Endothelial cell of umbilical vein (primary cell): ENCODE data around the gene COQ7. TPM values are rescaled to one million over a fixed set of nuclear protein-coding genes. Genes with fewer than 3 reads are reported as not detected.

Source experiments
- BruUV-seq: library from RNA; stranded (reverse); fragments of 400-500 nt; replicated peaks from 2 replicates; lab custom pipeline; 2021; lab: Mats Ljungman, UMichigan
- CTCF ChIA-PET: fragments of 300-600, 350-600 bp; sonication (Branson Sonifier 250); formaldehyde crosslinking; loops from one replicate; lab custom pipeline; 2021; ENCODE audit warnings: antibody characterized with exemption, inconsistent platforms; lab: Charles Lee
- POLR2A ChIA-PET: fragments of 300-600, 350-600 bp; sonication (Branson Sonifier 250); formaldehyde crosslinking; loops from one replicate; lab custom pipeline; 2021; ENCODE audit warnings: antibody characterized with exemption, inconsistent platforms; lab: Charles Lee
- DNase-seq: peaks from one replicate; pipeline ENCODE4 v3.0.0-alpha.2; 2011; ENCODE audit warnings: low read depth, low spot score
- FAIRE-seq: peaks from 2 replicates; lab custom pipeline; 2011; peaks lifted over from hg19 to GRCh38; lab: Jason Lieb, UNC
- H2AFZ ChIP-seq: 2 replicates; pipeline ENCODE4 v1.6.0; 2012; ENCODE audit warnings: low read depth, low read length, control low read depth, inconsistent platforms
- H3K27ac ChIP-seq: 2 replicates; pipeline ENCODE4 v1.5.1; 2011; ENCODE audit warnings: low read depth, mild to moderate bottlenecking, control low read depth, low read length, moderate library complexity; ENCODE audit not compliant: insufficient read depth
- H3K27me3 ChIP-seq, 2 experiments: 2 replicates each; pipeline versions ENCODE4 v1.6.0 to v1.6.1; 2011; ENCODE audit warnings: low read length in 2 of 2, mixed read lengths in 1 of 2; ENCODE audit not compliant: control insufficient read depth in 2 of 2, insufficient read depth in 2 of 2
- H3K36me3 ChIP-seq, 2 experiments: 2 replicates in 1 of 2; 3 replicates in 1 of 2; pipeline ENCODE4 v1.5.1; 2011; ENCODE audit warnings: low read length in 2 of 2, mild to moderate bottlenecking in 1 of 2, moderate library complexity in 1 of 2; ENCODE audit not compliant: control insufficient read depth in 2 of 2, insufficient read depth in 2 of 2; ENCODE audit errors: extremely low read depth in 1 of 2
- H3K4me1 ChIP-seq: 3 replicates; pipeline ENCODE4 v1.5.1; 2011; ENCODE audit warnings: mild to moderate bottlenecking, low read length; ENCODE audit not compliant: control insufficient read depth, insufficient read depth; ENCODE audit errors: extremely low read depth
- H3K4me2 ChIP-seq: 2 replicates; pipeline ENCODE4 v1.6.1; 2011; ENCODE audit warnings: low read length, control low read depth, mixed read lengths; ENCODE audit not compliant: insufficient read depth
- H3K4me3 ChIP-seq, 3 experiments: fragments of 200-600 bp in 1 of 3; sonication (generic), shearing (Covaris generic) in 1 of 3; replicated peaks in 1 of 3; 2 replicates each; pipeline ENCODE4 v1.5.1; 2011 to 2016; ENCODE audit warnings: control low read depth in 3 of 3, low read length in 3 of 3, mild to moderate bottlenecking in 2 of 3, inconsistent platforms in 1 of 3, low read depth in 1 of 3, moderate library complexity in 1 of 3; ENCODE audit not compliant: insufficient read depth in 1 of 3
- H3K79me2 ChIP-seq: 2 replicates; pipeline ENCODE4 v1.6.0; 2012; ENCODE audit warnings: low read length, inconsistent platforms; ENCODE audit not compliant: control insufficient read depth, insufficient read depth
- H3K9ac ChIP-seq: replicated peaks from 2 replicates; pipeline ENCODE3; 2011; ENCODE audit warnings: low read length, control low read depth; ENCODE audit not compliant: insufficient read depth; ENCODE audit errors: extremely low read depth
- H3K9me1 ChIP-seq: replicated peaks from 3 replicates; pipeline ENCODE4 v1.6.0; 2011; ENCODE audit warnings: mild to moderate bottlenecking, low read length; ENCODE audit not compliant: control insufficient read depth, insufficient read depth; ENCODE audit errors: extremely low read depth
- H3K9me3 ChIP-seq: replicated peaks from 2 replicates; pipeline ENCODE4 v1.5.1; 2012; ENCODE audit warnings: low read length, inconsistent platforms; ENCODE audit not compliant: control insufficient read depth, insufficient read depth
- H4K20me1 ChIP-seq: replicated peaks from 2 replicates; pipeline ENCODE3; 2011; ENCODE audit warnings: mild to moderate bottlenecking, low read length; ENCODE audit not compliant: control insufficient read depth, insufficient read depth; ENCODE audit errors: extremely low read depth
- CTCF ChIP-seq, 2 donors: IDR thresholded peaks; 1 replicate in 1 of 2; 2 replicates in 1 of 2; pipeline ENCODE4 v1.5.1; 2011; ENCODE audit warnings: low read length in 2 of 2, mild to moderate bottlenecking in 2 of 2, moderate library complexity in 2 of 2, control low read depth in 1 of 2, inconsistent platforms in 1 of 2, low read depth in 1 of 2; ENCODE audit not compliant: insufficient read depth in 1 of 2; ENCODE audit errors: extremely low read depth in 1 of 2
- EZH2 ChIP-seq: IDR thresholded peaks from 2 replicates; pipeline ENCODE4 v1.6.1; 2012; ENCODE audit warnings: borderline replicate concordance, low read depth, mild to moderate bottlenecking, moderate library complexity, low read length, inconsistent platforms; ENCODE audit not compliant: severe bottlenecking
- FOS ChIP-seq: IDR thresholded peaks from 2 replicates; pipeline ENCODE4 v1.6.1; 2011; ENCODE audit warnings: mild to moderate bottlenecking, low read length, moderate library complexity, borderline replicate concordance; ENCODE audit not compliant: insufficient read depth
- GATA2 ChIP-seq: IDR thresholded peaks from 2 replicates; pipeline ENCODE4 v1.7.0; 2011; ENCODE audit warnings: low read depth, mild to moderate bottlenecking, moderate library complexity, mixed read lengths, low read length; ENCODE audit not compliant: insufficient read length, insufficient read depth
- JUN ChIP-seq: IDR thresholded peaks from 2 replicates; pipeline ENCODE4 v1.6.1; 2011; ENCODE audit warnings: borderline replicate concordance, low read depth; ENCODE audit not compliant: insufficient read length, insufficient read depth
- MAX ChIP-seq: IDR thresholded peaks from 2 replicates; pipeline ENCODE4 v1.6.1; 2011; ENCODE audit not compliant: insufficient read depth, insufficient read length
- MYC ChIP-seq: IDR thresholded peaks from one replicate; pipeline ENCODE4 v1.6.1; 2011; ENCODE audit warnings: mild to moderate bottlenecking, low read depth, low read length
- POLR2A ChIP-seq: IDR thresholded peaks from 2 replicates; pipeline ENCODE4 v1.6.1; 2012; ENCODE audit warnings: low read depth, mild to moderate bottlenecking, control low read depth, low read length
- POLR2AphosphoS5 ChIP-seq: IDR thresholded peaks from 2 replicates; pipeline ENCODE4 v1.6.1; 2012; ENCODE audit warnings: low read depth, mild to moderate bottlenecking, control low read depth, low read length, moderate library complexity; ENCODE audit not compliant: insufficient read depth
- dilution Hi-C: fragments of 300-500 bp; cut with MboI; formaldehyde crosslinking; loops from one replicate; pipeline ENCODE4 v1.15.0; 2019; ENCODE audit warnings: low sequenced_read_pairs; ENCODE audit not compliant: extremely low pct_ligation_motif_present
- intact Hi-C: fragments of 100-400 bp; cut with micrococcal nuclease; formaldehyde crosslinking; loops from one replicate; pipeline ENCODE4 v1.10.0; 2022
- polyA plus RNA-seq, 4 experiments: library from polyadenylated mRNA; depleted of rRNA in 3 of 4; stranded (reverse) in 3 of 4; unstranded in 1 of 4; fragments of >200 nt; gene quantifications; 2 replicates each; pipeline versions ENCODE4 v1.2.1 to v1.2.3, GENCODE V29; 2011 to 2012; ENCODE audit warnings: missing spikeins in 1 of 4
- total RNA-seq: library from RNA; stranded (reverse); gene quantifications from 2 replicates; pipeline ENCODE4 v1.2.3, GENCODE V29; 2021

The COQ7 gene
- total and polyA plus RNA-seq, 2 donors (not counting 3 experiments of a cell fraction or from before 2014, with no cell fraction given) = 12.9 to 24.2 TPM

- no peak overlapping the region for H2AFZ ChIP-seq
- H3K36me3 ChIP-seq = no peaks in the 10 kb centered on the region
- intact Hi-C loops (no loop called here), dilution Hi-C loops (no loop called here)
- H3K9me1 ChIP-seq = no peaks in the 10 kb centered on the region
- H4K20me1 ChIP-seq = no peaks in the 10 kb centered on the region
- H3K79me2 ChIP-seq = no peaks in the 10 kb centered on the region
- peaks cover 22% of the 10 kb centered on the region for H3K4me1 ChIP-seq
- POLR2A ChIA-PET = no interaction called here
- H3K9me3 ChIP-seq = no peaks in the 10 kb centered on the region
- no peak for DNase-seq
- H3K4me3 ChIP-seq = no peak overlapping the region
- BruUV-seq = no TSS peak
- no peaks in the 10 kb centered on the region for H3K27me3 ChIP-seq
- H3K9ac ChIP-seq = no peak overlapping the region
- no peak for FAIRE-seq
- H3K4me2 ChIP-seq = no peak overlapping the region
- H3K27ac ChIP-seq = no peak overlapping the region
- CTCF ChIA-PET = no interaction called here
- TF ChIP-seq CTCF (IDR thresholded peaks at IDR 0.05; ENCODE audit: extremely low read depth in 1 of 2, insufficient read depth in 1 of 2, low read depth in 1 of 2, low read length in 2 of 2) (no peak), MYC (no peak), POLR2A (no peak), MAX (no peak), FOS (no peak), EZH2 (no peak), POLR2AphosphoS5 (no peak), GATA2 (no peak), JUN (no peak)
Measured at GRCh38 chr16:19128454-19129200, 61.2 kb downstream of the COQ7 start.

Other genes starting within 250 kb of the COQ7 start
- gene SMG1, start 141.2 kb upstream of the COQ7 start, total RNA-seq = 80.2 and 90.8 TPM in 2 replicates
- gene SMG1, start 141.2 kb upstream of the COQ7 start, polyA plus RNA-seq = 11.8 and 14.0 TPM in 2 replicates
- 6.9 and 7.0 TPM in 2 replicates for gene TMC7, start 83.7 kb upstream of the COQ7 start, total RNA-seq
- gene TMC7, start 83.7 kb upstream of the COQ7 start, polyA plus RNA-seq = 4.8 and 5.7 TPM in 2 replicates
- gene ITPRIPL2, start 46.4 kb downstream of the COQ7 start, total RNA-seq = 40.8 and 43.2 TPM in 2 replicates
- 10.9 and 12.0 TPM in 2 replicates for gene ITPRIPL2, start 46.4 kb downstream of the COQ7 start, polyA plus RNA-seq
- gene SYT17, start 100.6 kb downstream of the COQ7 start, total RNA-seq = 1.8 and 1.9 TPM in 2 replicates
- 2.8 and 4.2 TPM in 2 replicates for gene SYT17, start 100.6 kb downstream of the COQ7 start, polyA plus RNA-seq
- gene CLEC19A, start 218.1 kb downstream of the COQ7 start, total RNA-seq = not detected in 2 replicates
- gene CLEC19A, start 218.1 kb downstream of the COQ7 start, polyA plus RNA-seq = not detected in 2 replicates